Breast epithelium (tissue), 3 donors: ENCODE measurements around the gene KRTAP4-7.

Experiments used
- POLR2A ChIP-seq: fragments of 450-650 bp; IDR thresholded peaks from one replicate; pipeline ENCODE4 v1.6.1; 2016; ENCODE audit warnings: antibody characterized with exemption, mild to moderate bottlenecking, moderate library complexity
- POLR2AphosphoS5 ChIP-seq, 3 donors: sonication (generic); formaldehyde crosslinking; IDR thresholded peaks; one replicate each; pipeline ENCODE4 v1.6.1; 2017; ENCODE audit warnings: antibody characterized with exemption in 3 of 3
- TF ChIP-seq, protein P1 (sequence below), 3 donors: fragments of 450-650 bp; IDR thresholded peaks; one replicate each; pipeline ENCODE4 v1.5.1; 2016 to 2017; ENCODE audit warnings: antibody characterized with exemption in 3 of 3, mild to moderate bottlenecking in 3 of 3, moderate library complexity in 3 of 3

DNA sequence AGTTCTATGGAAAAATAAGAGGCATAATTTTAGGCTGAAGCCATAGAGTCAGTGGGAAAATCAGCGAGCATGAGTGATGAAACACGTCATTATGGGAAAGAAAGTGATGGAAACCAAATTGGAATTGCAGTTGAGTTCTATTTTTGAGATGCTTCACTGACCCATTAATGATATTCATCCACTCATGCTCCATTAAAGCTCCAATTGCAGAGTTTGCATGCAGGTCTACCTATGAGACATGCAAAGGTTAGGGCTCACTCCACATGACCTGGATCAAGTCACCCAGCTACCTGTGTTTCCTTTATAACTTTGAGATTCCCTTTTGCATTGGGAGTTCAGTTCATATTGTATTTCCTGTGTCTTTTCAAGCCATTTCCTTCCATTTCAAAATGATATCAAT lies 10.3 kb upstream of the KRTAP4-7 start:
- TF ChIP-seq, protein P1, sequence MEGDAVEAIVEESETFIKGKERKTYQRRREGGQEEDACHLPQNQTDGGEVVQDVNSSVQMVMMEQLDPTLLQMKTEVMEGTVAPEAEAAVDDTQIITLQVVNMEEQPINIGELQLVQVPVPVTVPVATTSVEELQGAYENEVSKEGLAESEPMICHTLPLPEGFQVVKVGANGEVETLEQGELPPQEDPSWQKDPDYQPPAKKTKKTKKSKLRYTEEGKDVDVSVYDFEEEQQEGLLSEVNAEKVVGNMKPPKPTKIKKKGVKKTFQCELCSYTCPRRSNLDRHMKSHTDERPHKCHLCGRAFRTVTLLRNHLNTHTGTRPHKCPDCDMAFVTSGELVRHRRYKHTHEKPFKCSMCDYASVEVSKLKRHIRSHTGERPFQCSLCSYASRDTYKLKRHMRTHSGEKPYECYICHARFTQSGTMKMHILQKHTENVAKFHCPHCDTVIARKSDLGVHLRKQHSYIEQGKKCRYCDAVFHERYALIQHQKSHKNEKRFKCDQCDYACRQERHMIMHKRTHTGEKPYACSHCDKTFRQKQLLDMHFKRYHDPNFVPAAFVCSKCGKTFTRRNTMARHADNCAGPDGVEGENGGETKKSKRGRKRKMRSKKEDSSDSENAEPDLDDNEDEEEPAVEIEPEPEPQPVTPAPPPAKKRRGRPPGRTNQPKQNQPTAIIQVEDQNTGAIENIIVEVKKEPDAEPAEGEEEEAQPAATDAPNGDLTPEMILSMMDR (IDR thresholded peaks at IDR 0.05) = no peak
- TF ChIP-seq POLR2A (no peak), POLR2AphosphoS5 (IDR thresholded peaks at IDR 0.05) (no peak)
